T-helper 9 cell (primary cell): ENCODE measurements around the gene MUC4.
"Not testable (repeated sequence)": the region's sequence is repeated elsewhere in the genome, so short reads cannot be mapped to it uniquely, and the experiment has no call there.

Source experiments
- DNase-seq: peaks from one replicate; pipeline ENCODE4 v3.0.0-alpha.2; 2020

Gene MUC4

GRCh38 chr3:195714380-195715011 lies 97.2 kb downstream of the MUC4 start:
- no peak for DNase-seq

- DNase-seq, result not testable (repeated sequence)
Observed at GRCh38 chr3:195713150-195713549, 98.6 kb downstream of the MUC4 start.

- not testable (repeated sequence) for DNase-seq
Observed at GRCh38 chr3:195712535-195712910, 99.2 kb downstream of the MUC4 start.

GRCh38 chr3:195711813-195712534 lies 99.8 kb downstream of the MUC4 start:
- DNase-seq, result no peak

- DNase-seq, result not testable (repeated sequence)
Observed at GRCh38 chr3:195711091-195711812, 100.5 kb downstream of the MUC4 start.

- DNase-seq, result not testable (repeated sequence)
Observed at GRCh38 chr3:195710126-195710905, 101.4 kb downstream of the MUC4 start.

- no peak for DNase-seq
Observed at GRCh38 chr3:195709676-195710085, 102.0 kb downstream of the MUC4 start.

GRCh38 chr3:195708626-195709481 lies 102.9 kb downstream of the MUC4 start:
- no peak for DNase-seq

GRCh38 chr3:195708061-195708460 lies 103.7 kb downstream of the MUC4 start:
- no peak for DNase-seq

- DNase-seq, result no peak
Observed at GRCh38 chr3:195705081-195705991, 106.4 kb downstream of the MUC4 start.

- DNase-seq, result no peak
Observed at GRCh38 chr3:195704433-195704999, 107.2 kb downstream of the MUC4 start.

GRCh38 chr3:195703776-195704175 lies 108.0 kb downstream of the MUC4 start:
- no peak for DNase-seq

- no peak for DNase-seq
Observed at GRCh38 chr3:195701042-195701915, 110.5 kb downstream of the MUC4 start.

- no peak for DNase-seq
Observed at GRCh38 chr3:195700319-195700718, 111.4 kb downstream of the MUC4 start.

GRCh38 chr3:195699860-195700259 lies 111.9 kb downstream of the MUC4 start:
- DNase-seq, result no peak

GRCh38 chr3:195699388-195699771 lies 112.3 kb downstream of the MUC4 start:
- no peak for DNase-seq

GRCh38 chr3:195698647-195699387 lies 112.9 kb downstream of the MUC4 start:
- no peak for DNase-seq

- DNase-seq, result no peak
Observed at GRCh38 chr3:195698325-195698646, 113.4 kb downstream of the MUC4 start.
